Measurements from ENCODE around the gene CPNE1. TPM values are rescaled to one million over a fixed set of nuclear protein-coding genes. Genes with fewer than 3 reads are reported as not detected.
"Not testable (repeated sequence)": the region's sequence is repeated elsewhere in the genome, so short reads cannot be mapped to it uniquely, and the experiment has no call there.

CPNE1 gene
- total RNA-seq, 1 donor from 2014 or later = 109 TPM

DNA sequence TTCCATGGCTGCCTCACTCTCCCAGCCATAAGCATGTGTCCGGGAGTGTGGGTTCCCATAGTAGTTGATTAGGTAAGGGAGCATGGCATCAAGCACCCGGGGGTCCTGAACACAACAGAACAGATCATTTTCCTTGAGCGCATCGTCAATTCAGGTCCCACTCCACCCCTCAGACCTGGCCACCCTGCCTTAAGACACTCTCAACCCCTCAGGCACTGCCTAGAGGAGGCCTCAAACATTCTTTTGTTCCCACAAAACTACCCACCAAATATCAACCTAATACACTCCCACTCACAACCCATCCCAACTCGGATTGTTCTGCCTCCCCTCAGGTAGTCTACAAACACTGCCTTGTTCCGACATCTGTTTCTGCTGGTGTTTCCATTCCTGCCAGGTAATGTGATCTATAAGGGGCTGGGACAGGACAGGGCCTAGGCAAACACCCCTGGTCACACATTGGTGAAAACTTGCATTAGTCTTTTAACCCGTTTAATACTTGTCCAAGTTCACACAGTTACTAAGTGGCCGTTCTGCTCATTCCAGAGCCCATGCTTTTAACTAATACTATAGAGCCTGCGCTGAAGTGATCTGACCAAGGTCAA lies 33.1 kb upstream of the CPNE1 start:
- Histone ChIP-seq H3K36me3 (ENCODE audit: control insufficient read depth, insufficient read depth, low read length) (no peaks in the 10 kb centered on the region), H3K27me3 (ENCODE audit: control insufficient read depth, insufficient read depth, low read length) (no peaks in the 10 kb centered on the region), H3K4me3 (ENCODE audit: low read depth, low read length) (peak overlapping the region; percentile 99)
- TF ChIP-seq, protein P1, sequence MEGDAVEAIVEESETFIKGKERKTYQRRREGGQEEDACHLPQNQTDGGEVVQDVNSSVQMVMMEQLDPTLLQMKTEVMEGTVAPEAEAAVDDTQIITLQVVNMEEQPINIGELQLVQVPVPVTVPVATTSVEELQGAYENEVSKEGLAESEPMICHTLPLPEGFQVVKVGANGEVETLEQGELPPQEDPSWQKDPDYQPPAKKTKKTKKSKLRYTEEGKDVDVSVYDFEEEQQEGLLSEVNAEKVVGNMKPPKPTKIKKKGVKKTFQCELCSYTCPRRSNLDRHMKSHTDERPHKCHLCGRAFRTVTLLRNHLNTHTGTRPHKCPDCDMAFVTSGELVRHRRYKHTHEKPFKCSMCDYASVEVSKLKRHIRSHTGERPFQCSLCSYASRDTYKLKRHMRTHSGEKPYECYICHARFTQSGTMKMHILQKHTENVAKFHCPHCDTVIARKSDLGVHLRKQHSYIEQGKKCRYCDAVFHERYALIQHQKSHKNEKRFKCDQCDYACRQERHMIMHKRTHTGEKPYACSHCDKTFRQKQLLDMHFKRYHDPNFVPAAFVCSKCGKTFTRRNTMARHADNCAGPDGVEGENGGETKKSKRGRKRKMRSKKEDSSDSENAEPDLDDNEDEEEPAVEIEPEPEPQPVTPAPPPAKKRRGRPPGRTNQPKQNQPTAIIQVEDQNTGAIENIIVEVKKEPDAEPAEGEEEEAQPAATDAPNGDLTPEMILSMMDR (IDR thresholded peaks at IDR 0.05; ENCODE audit: insufficient read depth, low read length, poor library complexity, severe bottlenecking) = no peak
- DNase-seq (ENCODE audit: low read depth) = no peak

DNA sequence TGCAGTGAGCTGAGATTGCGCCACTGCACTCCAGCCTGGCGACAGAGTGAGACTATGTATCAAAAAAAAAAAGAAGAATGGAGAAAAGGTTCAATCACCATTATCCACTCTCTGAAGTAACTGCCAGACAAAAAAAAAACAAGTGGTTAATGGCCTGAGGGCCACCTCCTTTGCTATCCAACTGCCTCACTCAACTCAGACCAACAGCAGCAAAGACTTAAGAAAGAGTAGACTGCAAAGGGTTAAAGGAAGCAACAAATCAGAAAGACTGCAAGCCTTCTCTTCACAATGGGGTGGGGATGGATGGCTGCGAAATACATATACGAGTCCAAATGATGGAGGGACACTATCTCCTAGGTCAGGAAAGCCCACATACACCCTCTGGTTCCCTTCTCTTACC lies 31.3 kb upstream of the CPNE1 start:
- Histone ChIP-seq H3K27me3 (ENCODE audit: control insufficient read depth, insufficient read depth, low read length) (no peaks in the 10 kb centered on the region), H3K36me3 (ENCODE audit: control insufficient read depth, insufficient read depth, low read length) (no peaks in the 10 kb centered on the region), H3K4me3 (ENCODE audit: low read depth, low read length) (no peak overlapping the region)
- TF ChIP-seq, protein P1 (IDR thresholded peaks at IDR 0.05; ENCODE audit: insufficient read depth, low read length, poor library complexity, severe bottlenecking) = no peak
- DNase-seq (ENCODE audit: low read depth) = no peak

DNA sequence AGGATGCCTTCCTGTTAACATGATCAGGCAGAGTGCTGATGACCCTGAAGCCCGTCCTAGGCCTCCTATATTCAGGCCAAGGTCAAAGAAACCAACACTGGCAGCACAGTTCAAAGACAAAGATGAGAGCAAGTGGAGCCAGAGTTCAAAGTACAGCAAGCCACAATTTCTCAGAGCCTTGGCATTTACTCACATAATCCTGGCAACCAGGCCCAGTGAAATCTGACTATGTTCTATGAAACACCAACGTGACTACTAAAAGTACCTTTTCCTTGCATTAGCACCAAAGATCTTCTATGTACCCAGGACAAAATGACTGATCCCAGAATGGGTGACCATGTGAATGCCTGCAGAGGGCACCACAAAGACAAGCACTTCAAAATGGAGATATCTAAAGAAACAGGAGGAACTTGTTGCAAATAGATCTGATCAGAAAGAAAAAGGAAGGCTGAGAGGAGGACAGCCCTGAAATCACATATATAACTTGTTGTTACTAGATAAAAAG lies 30.6 kb upstream of the CPNE1 start:
- Histone ChIP-seq H3K36me3 (ENCODE audit: control insufficient read depth, insufficient read depth, low read length) (no peaks in the 10 kb centered on the region), H3K4me3 (ENCODE audit: low read depth, low read length) (no peak overlapping the region), H3K27me3 (ENCODE audit: control insufficient read depth, insufficient read depth, low read length) (no peaks in the 10 kb centered on the region)
- DNase-seq (ENCODE audit: low read depth) = no peak
- TF ChIP-seq, protein P1 (IDR thresholded peaks at IDR 0.05; ENCODE audit: insufficient read depth, low read length, poor library complexity, severe bottlenecking) = no peak

DNA sequence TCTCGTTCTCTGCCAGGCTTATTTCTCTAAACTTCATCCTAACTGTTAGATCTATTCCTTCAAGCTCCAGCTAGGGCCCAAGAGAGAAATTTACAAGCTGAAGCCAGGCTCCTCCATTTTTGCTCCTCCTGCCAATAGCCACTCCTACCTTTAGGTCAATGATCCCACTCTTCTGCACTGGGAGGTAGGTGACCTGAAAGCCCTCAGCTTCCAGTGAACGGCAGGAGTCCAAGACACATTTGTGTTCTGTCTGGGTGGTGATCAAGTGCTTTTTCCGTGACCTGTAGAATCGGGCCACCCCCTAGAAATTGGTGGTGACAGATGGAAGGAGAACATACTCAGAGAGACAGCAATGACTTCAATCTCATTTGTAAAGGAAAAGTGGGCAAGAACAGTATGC lies 25.6 kb upstream of the CPNE1 start:
- H3K27me3 ChIP-seq (ENCODE audit: control insufficient read depth, insufficient read depth, low read length) = no peaks in the 10 kb centered on the region
- no peak for DNase-seq (ENCODE audit: low read depth)
- H3K36me3 ChIP-seq (ENCODE audit: control insufficient read depth, insufficient read depth, low read length) = no peaks in the 10 kb centered on the region
- TF ChIP-seq, protein P1 (IDR thresholded peaks at IDR 0.05; ENCODE audit: insufficient read depth, low read length, poor library complexity, severe bottlenecking) = no peak
- no peak overlapping the region for H3K4me3 ChIP-seq (ENCODE audit: low read depth, low read length)

DNA sequence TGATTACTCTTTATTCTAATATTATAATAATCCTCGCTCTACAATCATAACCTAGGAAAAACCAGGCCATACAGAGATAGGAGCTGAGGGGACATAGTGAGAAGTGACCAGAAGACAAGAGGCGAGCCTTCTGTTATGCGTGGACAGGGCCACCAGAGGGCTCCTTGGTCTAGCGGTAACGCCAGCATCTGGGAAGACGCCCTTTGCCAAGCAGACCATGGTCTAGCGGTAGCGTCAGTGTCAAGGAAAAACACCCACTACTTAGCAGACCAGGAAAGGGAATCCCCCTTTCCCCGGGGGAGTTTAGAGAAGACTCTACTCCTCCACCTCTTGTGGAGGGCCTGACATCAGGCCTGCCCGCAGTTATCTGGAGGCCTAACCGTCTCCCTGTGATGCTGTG lies 22.2 kb upstream of the CPNE1 start:
- H3K27me3 ChIP-seq (ENCODE audit: control insufficient read depth, insufficient read depth, low read length); H3K36me3 ChIP-seq (ENCODE audit: control insufficient read depth, insufficient read depth, low read length); DNase-seq (ENCODE audit: low read depth); H3K4me3 ChIP-seq (ENCODE audit: low read depth, low read length): not testable (repeated sequence)

DNA sequence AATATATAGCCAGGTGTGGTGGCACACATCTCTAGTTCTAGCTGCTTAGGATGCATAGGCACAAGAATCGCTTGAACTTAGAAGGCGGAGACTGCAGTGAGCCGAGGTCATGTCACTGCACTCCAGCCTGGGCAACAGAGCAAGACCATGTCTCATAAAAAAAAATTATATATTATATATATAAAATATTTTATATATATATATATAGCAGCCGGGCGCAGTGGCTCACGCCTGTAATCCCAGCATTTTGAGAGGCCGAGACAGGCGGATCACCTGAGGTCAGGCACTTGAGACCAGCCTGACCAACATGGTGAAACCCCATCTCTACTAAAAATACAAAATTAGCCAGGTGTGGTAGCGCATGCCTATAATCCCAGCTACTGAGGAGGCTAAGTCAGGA lies 20.7 kb upstream of the CPNE1 start:
- H3K36me3 ChIP-seq (ENCODE audit: control insufficient read depth, insufficient read depth, low read length) = not testable (repeated sequence)

DNA sequence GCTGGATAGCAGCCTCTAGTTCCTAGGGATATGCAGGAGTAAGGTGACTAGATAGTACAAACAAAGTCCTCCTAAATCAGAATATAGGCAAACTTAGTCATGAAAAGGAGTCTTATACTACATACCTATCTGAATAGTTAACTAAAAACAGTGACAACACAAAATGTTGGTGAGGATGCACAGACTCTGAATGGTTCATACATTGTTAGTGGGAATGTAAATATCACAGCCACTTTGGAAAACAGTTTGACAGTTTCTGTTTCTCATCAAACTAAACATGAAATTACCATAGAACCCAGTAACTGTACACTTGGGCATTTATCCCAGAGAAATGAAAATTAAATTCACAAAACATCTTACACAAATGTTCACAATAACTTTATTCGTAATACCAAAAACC lies 17.3 kb upstream of the CPNE1 start:
- Histone ChIP-seq H3K4me3 (ENCODE audit: low read depth, low read length) (no peak overlapping the region), H3K27me3 (ENCODE audit: control insufficient read depth, insufficient read depth, low read length) (no peaks in the 10 kb centered on the region), H3K36me3 (ENCODE audit: control insufficient read depth, insufficient read depth, low read length) (no peaks in the 10 kb centered on the region)
- DNase-seq (ENCODE audit: low read depth) = no peak
- TF ChIP-seq, protein P1 (IDR thresholded peaks at IDR 0.05; ENCODE audit: insufficient read depth, low read length, poor library complexity, severe bottlenecking) = no peak

More for the DNA sequence above, 20.7 kb upstream of the CPNE1 start:
- DNase-seq (ENCODE audit: low read depth); H3K4me3 ChIP-seq (ENCODE audit: low read depth, low read length); H3K27me3 ChIP-seq (ENCODE audit: control insufficient read depth, insufficient read depth, low read length): not testable (repeated sequence)

All from kidney epithelial cell (primary cell).